A549 (cell line): ENCODE results near the gene UMAD1. TPM values are rescaled to one million over a fixed set of nuclear protein-coding genes. Genes with fewer than 3 reads are reported as not detected.

ENCODE experiments used
- ATAC-seq, 2 experiments: fragments of 200-7000 bp in 1 of 2; fragments of >200 bp in 1 of 2; cut with Nextera tagmentation in 1 of 2; cut with Tn5 transposase in 1 of 2; 3 replicates each; pipeline versions ENCODE4 v1.8.0 to v1.9.1; 2018 to 2020; ENCODE audit warnings: mild to moderate bottlenecking in 1 of 2, moderate library complexity in 1 of 2
- CTCF ChIA-PET: fragments of 300-600 bp; sonication (Branson Sonifier 250); formaldehyde crosslinking; extraction: SDS; loops from one replicate; lab custom pipeline; 2021; ENCODE audit warnings: antibody characterized with exemption, inconsistent platforms; lab: Yijun Ruan, JAX
- POLR2A ChIA-PET: fragments of 350-600 bp; formaldehyde crosslinking; extraction: SDS; loops from one replicate; lab custom pipeline; 2021; ENCODE audit warnings: antibody characterized with exemption, inconsistent platforms; lab: Yijun Ruan, JAX
- DNase-seq, 2 experiments: peaks; one replicate each; pipeline versions ENCODE4 v3.0.0 to v3.0.0-alpha.2; 2011 to 2016; ENCODE audit warnings: low read depth in 1 of 2, low spot score in 1 of 2
- FAIRE-seq: peaks from 2 replicates; lab custom pipeline; 2011; peaks lifted over from hg19 to GRCh38; lab: Jason Lieb, UNC
- H3K27ac ChIP-seq, 2 experiments: fragments of >200 bp; sonication (Bioruptor Twin); formaldehyde crosslinking; 3 replicates each; pipeline ENCODE4 v1.5.1; 2016 to 2017
- H3K4me1 ChIP-seq: fragments of >200 bp; sonication (Bioruptor Twin); formaldehyde crosslinking; 3 replicates; pipeline ENCODE4 v1.6.1; 2016
- H3K4me2 ChIP-seq: fragments of >200 bp; sonication (Bioruptor Twin); formaldehyde crosslinking; 3 replicates; pipeline ENCODE4 v1.6.1; 2016
- H3K4me3 ChIP-seq: fragments of >200 bp; sonication (Bioruptor Twin); formaldehyde crosslinking; 3 replicates; pipeline ENCODE4 v1.5.1; 2016
- H3K9me3 ChIP-seq: fragments of >200 bp; sonication (Bioruptor Twin); formaldehyde crosslinking; 3 replicates; pipeline ENCODE4 v1.6.1; 2016
- CBX2 ChIP-seq: fragments of 200-600 bp; sonication (generic); IDR thresholded peaks from 2 replicates; pipeline ENCODE4 v1.6.1; 2016; ENCODE audit warnings: low read depth, mild to moderate bottlenecking, borderline replicate concordance
- CEBPB ChIP-seq, 2 experiments: fragments of >200 bp in 1 of 2; sonication (Bioruptor Twin) in 1 of 2; formaldehyde crosslinking in 1 of 2; IDR thresholded peaks; 2 replicates each; pipeline ENCODE4 v1.6.1; 2012 to 2016
- HEYL ChIP-seq: fragments of 250-450 bp; sonication (Bioruptor Pico); IDR thresholded peaks from 2 replicates; pipeline ENCODE4 v1.8.0; 2021; ENCODE audit warnings: mild to moderate bottlenecking, moderate library complexity
- MYC ChIP-seq: IDR thresholded peaks from 2 replicates; pipeline ENCODE4 v1.6.1; 2012; ENCODE audit warnings: mild to moderate bottlenecking, inconsistent platforms, low read length, improper control_type of control experiment, borderline replicate concordance
- NPAS2 ChIP-seq: fragments of 250-450 bp; sonication (Bioruptor Pico); IDR thresholded peaks from 2 replicates; pipeline ENCODE4 v1.8.0; 2022; ENCODE audit warnings: mild to moderate bottlenecking, moderate library complexity, borderline replicate concordance
- RARB ChIP-seq: fragments of 250-450 bp; sonication (Bioruptor Pico); IDR thresholded peaks from 2 replicates; pipeline ENCODE4 v1.8.0; 2021; ENCODE audit warnings: mild to moderate bottlenecking, moderate library complexity
- RFX5 ChIP-seq: fragments of 450-650 bp; IDR thresholded peaks from 2 replicates; pipeline ENCODE4 v1.7.1; 2014; ENCODE audit warnings: antibody characterized with exemption, mild to moderate bottlenecking, moderate library complexity
- RNF2 ChIP-seq: fragments of 200-600 bp; sonication (generic); IDR thresholded peaks from 2 replicates; pipeline ENCODE4 v1.6.1; 2016; ENCODE audit warnings: low read depth, mild to moderate bottlenecking, antibody characterized with exemption, moderate library complexity, borderline replicate concordance
- WGBS: methylation state at CpG from one replicate; pipeline ENCODE4 v1.1.6; 2017; ENCODE audit errors: missing lambda C conversion rate; 5-methylcytosine and 5-hydroxymethylcytosine counted together
- polyA plus RNA-seq, 4 experiments: library from polyadenylated mRNA; depleted of rRNA in 3 of 4; stranded (reverse); fragments of >200 nt; fragmentation: RNase III in 1 of 4; extraction: RNeasy Plus Mini Kit Qiagen cat#74134 plus additional on column Dnase treatment in 1 of 4; gene quantifications; 2 replicates in 3 of 4; 3 replicates in 1 of 4; pipeline ENCODE4 v1.2.3, GENCODE V29; 2011 to 2017
- TF ChIP-seq, protein P1 (sequence below): fragments of 250-450 bp; sonication (Bioruptor Pico); IDR thresholded peaks from 2 replicates; pipeline ENCODE4 v1.5.0; 2021; ENCODE audit warnings: mild to moderate bottlenecking, moderate library complexity, borderline replicate concordance
- TF ChIP-seq, protein P2 (sequence below): fragments of 150-350 bp; IDR thresholded peaks from 2 replicates; pipeline ENCODE4 v1.6.1; 2014; ENCODE audit warnings: low read depth, mild to moderate bottlenecking, low read length
- TF ChIP-seq, protein P3 (sequence below): IDR thresholded peaks from 2 replicates; pipeline ENCODE4 v1.6.1; 2012; ENCODE audit warnings: low read depth, borderline replicate concordance
- TF ChIP-seq, protein P4 (sequence below): fragments of 200-600 bp; sonication (generic); IDR thresholded peaks from 2 replicates; pipeline ENCODE4 v1.6.1; 2016; ENCODE audit warnings: antibody characterized with exemption, mild to moderate bottlenecking, moderate library complexity
- TF ChIP-seq, protein P5 (sequence below): fragments of >200 bp; sonication (Bioruptor Twin); formaldehyde crosslinking; IDR thresholded peaks from 3 replicates; pipeline ENCODE4 v1.5.1; 2016

UMAD1 gene
- polyA plus RNA-seq, 2 of the 4 experiments (the other 2 are of a cell fraction) = 21.4 to 46.4 TPM

DNA sequence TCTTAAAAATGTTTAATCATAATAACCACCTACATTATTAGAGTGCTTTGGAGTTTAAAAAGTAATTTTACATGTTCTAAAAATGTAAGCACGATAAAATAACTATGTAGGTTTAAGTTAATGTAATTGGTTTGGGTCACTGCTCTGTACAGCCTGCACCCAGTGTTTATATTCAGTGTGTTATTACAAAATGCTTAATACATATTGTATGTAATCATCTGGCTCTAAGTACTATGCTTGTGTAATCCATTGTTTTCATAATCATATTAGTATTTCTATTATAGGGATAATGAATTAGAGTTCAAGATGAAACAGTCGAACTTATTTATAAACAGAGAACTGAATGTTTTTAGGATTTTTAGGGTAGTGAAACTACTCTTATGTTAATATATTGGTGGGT lies 64.8 kb downstream of the UMAD1 start:
- Histone ChIP-seq H3K4me2 (no peak overlapping the region), H3K27ac (no peak overlapping the region), H3K4me3 (no peak overlapping the region), H3K9me3 (no peaks in the 10 kb centered on the region), H3K4me1 (peaks cover 11% of the 10 kb centered on the region; the same call in 2 of the 3 replicates)
- FAIRE-seq (peak; percentile 78), ATAC-seq (no peak), DNase-seq (no peak)
- ChIA-PET POLR2A (no interaction called here), CTCF (no interaction called here)
- no peak for TF ChIP-seq HEYL (CRISPR knock-in tag)
- TF ChIP-seq, protein P1, sequence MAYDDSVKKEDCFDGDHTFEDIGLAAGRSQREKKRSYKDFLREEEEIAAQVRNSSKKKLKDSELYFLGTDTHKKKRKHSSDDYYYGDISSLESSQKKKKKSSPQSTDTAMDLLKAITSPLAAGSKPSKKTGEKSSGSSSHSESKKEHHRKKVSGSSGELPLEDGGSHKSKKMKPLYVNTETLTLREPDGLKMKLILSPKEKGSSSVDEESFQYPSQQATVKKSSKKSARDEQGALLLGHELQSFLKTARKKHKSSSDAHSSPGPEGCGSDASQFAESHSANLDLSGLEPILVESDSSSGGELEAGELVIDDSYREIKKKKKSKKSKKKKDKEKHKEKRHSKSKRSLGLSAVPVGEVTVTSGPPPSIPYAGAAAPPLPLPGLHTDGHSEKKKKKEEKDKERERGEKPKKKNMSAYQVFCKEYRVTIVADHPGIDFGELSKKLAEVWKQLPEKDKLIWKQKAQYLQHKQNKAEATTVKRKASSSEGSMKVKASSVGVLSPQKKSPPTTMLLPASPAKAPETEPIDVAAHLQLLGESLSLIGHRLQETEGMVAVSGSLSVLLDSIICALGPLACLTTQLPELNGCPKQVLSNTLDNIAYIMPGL (CRISPR knock-in tag) = no peak
- WGBS = 93% methylated on average over 2 of the region's 2 CpGs

DNA sequence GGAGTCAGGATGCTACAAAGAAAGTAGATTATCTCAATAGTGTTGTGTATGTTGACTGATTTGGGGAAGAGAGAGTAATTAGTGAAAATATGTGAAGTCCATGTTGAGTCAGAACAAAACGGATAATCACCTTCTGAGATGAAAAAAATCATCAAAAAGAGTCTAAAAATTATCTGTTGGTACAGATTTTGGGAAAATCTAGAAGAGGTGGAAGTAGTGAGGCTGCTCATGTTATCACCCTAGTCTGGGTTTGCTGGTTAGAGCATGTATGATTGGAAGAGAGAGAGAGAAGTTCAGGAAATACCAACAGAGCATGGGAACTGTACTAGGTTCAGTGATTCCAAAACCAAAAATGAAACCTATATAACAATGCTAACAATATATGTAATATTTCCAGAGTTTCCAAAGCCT lies 65.6 kb downstream of the UMAD1 start:
- TF ChIP-seq CEBPB (IDR thresholded peaks at IDR 0.05) (no peak), NPAS2 (CRISPR knock-in tag) (no peak), RARB (CRISPR knock-in tag) (no peak), MYC (no peak), CBX2 (no peak), RFX5 (no peak), RNF2 (no peak)
- TF ChIP-seq, protein P2, sequence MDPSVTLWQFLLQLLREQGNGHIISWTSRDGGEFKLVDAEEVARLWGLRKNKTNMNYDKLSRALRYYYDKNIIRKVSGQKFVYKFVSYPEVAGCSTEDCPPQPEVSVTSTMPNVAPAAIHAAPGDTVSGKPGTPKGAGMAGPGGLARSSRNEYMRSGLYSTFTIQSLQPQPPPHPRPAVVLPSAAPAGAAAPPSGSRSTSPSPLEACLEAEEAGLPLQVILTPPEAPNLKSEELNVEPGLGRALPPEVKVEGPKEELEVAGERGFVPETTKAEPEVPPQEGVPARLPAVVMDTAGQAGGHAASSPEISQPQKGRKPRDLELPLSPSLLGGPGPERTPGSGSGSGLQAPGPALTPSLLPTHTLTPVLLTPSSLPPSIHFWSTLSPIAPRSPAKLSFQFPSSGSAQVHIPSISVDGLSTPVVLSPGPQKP = no peak
- TF ChIP-seq, protein P3, sequence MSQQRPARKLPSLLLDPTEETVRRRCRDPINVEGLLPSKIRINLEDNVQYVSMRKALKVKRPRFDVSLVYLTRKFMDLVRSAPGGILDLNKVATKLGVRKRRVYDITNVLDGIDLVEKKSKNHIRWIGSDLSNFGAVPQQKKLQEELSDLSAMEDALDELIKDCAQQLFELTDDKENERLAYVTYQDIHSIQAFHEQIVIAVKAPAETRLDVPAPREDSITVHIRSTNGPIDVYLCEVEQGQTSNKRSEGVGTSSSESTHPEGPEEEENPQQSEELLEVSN = no peak
- TF ChIP-seq, protein P4, sequence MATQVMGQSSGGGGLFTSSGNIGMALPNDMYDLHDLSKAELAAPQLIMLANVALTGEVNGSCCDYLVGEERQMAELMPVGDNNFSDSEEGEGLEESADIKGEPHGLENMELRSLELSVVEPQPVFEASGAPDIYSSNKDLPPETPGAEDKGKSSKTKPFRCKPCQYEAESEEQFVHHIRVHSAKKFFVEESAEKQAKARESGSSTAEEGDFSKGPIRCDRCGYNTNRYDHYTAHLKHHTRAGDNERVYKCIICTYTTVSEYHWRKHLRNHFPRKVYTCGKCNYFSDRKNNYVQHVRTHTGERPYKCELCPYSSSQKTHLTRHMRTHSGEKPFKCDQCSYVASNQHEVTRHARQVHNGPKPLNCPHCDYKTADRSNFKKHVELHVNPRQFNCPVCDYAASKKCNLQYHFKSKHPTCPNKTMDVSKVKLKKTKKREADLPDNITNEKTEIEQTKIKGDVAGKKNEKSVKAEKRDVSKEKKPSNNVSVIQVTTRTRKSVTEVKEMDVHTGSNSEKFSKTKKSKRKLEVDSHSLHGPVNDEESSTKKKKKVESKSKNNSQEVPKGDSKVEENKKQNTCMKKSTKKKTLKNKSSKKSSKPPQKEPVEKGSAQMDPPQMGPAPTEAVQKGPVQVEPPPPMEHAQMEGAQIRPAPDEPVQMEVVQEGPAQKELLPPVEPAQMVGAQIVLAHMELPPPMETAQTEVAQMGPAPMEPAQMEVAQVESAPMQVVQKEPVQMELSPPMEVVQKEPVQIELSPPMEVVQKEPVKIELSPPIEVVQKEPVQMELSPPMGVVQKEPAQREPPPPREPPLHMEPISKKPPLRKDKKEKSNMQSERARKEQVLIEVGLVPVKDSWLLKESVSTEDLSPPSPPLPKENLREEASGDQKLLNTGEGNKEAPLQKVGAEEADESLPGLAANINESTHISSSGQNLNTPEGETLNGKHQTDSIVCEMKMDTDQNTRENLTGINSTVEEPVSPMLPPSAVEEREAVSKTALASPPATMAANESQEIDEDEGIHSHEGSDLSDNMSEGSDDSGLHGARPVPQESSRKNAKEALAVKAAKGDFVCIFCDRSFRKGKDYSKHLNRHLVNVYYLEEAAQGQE = no peak
- TF ChIP-seq, protein P5, sequence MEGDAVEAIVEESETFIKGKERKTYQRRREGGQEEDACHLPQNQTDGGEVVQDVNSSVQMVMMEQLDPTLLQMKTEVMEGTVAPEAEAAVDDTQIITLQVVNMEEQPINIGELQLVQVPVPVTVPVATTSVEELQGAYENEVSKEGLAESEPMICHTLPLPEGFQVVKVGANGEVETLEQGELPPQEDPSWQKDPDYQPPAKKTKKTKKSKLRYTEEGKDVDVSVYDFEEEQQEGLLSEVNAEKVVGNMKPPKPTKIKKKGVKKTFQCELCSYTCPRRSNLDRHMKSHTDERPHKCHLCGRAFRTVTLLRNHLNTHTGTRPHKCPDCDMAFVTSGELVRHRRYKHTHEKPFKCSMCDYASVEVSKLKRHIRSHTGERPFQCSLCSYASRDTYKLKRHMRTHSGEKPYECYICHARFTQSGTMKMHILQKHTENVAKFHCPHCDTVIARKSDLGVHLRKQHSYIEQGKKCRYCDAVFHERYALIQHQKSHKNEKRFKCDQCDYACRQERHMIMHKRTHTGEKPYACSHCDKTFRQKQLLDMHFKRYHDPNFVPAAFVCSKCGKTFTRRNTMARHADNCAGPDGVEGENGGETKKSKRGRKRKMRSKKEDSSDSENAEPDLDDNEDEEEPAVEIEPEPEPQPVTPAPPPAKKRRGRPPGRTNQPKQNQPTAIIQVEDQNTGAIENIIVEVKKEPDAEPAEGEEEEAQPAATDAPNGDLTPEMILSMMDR = no peak
- FAIRE-seq (no peak), DNase-seq (no peak), ATAC-seq (no peak)
- Histone ChIP-seq H3K4me3 (no peak overlapping the region), H3K9me3 (no peaks in the 10 kb centered on the region), H3K4me2 (no peak overlapping the region), H3K4me1 (peaks cover 11% of the 10 kb centered on the region; the same call in 2 of the 3 replicates), H3K27ac (no peak overlapping the region)
- ChIA-PET POLR2A (no interaction called here), CTCF (no interaction called here)
- 73% methylated on average over 1 of the region's 1 CpG for WGBS
